Endometrium (tissue), 2 donors: ENCODE measurements around the gene PDK4.
"Not testable (repeated sequence)": the region's sequence is repeated elsewhere in the genome, so short reads cannot be mapped to it uniquely, and the experiment has no call there.

Experiments used
- FAIRE-seq: peaks from 2 replicates; lab custom pipeline; 2012; peaks lifted over from hg19 to GRCh38; lab: Jason Lieb, UNC
- donor health status: control.
- donor health status: control.

PDK4 gene

DNA sequence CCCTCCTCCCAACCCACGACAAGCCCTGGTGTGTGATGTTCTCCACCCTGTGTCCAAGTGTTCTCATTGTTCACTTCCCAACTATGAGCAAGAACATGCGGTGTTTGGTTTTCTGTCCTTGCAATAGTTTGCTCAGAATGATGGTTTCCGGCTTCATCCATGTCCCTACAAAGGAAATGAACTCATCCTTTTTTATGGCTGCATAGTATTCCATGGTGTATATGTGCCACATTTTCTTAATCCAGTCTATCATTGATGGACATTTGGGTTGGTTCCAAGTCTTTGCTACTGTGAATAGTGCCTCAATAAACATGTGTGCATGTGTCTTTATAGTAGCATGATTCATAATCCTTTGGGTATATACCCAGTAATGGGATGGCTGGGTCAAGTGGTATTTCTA is 8.5 kb upstream of the PDK4 start:
- not testable (repeated sequence) for FAIRE-seq

DNA sequence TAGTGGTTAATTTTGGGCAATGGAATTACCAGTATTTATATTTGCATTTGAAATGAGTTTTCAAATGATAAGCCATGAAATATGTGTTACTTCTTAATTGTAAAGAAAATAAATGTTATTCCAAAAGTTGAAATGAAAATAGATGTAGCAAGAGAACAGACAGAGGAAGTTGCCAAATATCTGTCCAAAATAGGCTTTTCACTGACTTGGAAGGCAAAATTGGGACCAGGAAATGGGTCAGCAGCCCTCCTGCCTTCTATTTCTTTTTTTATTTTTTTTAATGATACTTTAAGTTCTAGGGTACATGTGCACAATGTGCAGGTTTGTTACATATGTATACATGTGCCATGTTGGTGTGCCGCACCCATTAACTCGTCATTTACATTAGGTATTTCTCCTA is 8.1 kb upstream of the PDK4 start:
- FAIRE-seq = not testable (repeated sequence)

GRCh38 chr7:95602421-95602820 is 6.1 kb upstream of the PDK4 start:
- FAIRE-seq = no peak

- FAIRE-seq = no peak
Observed at GRCh38 chr7:95601316-95601715, 5.0 kb upstream of the PDK4 start.

GRCh38 chr7:95599069-95599468 is 2.8 kb upstream of the PDK4 start:
- FAIRE-seq = no peak

DNA sequence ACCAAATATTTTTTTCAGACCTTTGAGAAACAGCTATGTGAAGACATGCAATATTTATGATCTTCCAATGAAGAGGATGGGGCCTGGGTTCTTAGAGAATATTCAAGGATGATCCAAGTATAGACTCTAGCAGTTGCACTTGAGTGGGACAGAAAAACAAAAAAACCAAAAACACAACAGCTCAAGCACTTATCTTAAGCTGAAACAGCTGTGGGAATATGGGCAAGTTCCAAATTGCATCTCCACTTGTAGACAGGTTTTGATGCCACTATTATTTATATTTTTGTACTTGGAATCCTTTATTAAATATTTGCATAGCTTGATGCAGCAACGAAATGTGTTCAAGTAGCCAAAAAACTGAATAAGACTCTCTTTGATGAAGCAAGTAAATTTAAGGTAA is 2.2 kb upstream of the PDK4 start:
- no peak for FAIRE-seq

- FAIRE-seq = no peak
Observed at GRCh38 chr7:95595746-95596197, 544 bp downstream of the PDK4 start.

DNA sequence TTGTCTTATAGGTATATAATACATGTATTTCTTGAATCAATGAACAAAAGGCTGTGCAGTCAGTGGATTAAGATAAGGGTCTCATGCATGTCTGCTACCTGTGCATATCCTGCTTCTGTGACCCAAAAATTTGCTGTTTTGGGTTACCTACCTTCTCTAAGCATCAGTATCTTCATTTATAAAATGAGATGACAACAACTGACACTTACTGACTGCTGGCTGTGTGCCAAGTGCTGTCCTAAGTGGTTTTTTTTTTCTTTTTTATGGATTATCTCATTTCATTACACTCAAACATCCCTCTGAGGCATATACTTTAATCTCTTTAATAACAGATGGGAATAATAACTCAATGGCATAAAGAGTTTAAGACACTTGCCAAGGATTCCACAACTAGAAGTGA is 2.1 kb downstream of the PDK4 start:
- no peak for FAIRE-seq

DNA sequence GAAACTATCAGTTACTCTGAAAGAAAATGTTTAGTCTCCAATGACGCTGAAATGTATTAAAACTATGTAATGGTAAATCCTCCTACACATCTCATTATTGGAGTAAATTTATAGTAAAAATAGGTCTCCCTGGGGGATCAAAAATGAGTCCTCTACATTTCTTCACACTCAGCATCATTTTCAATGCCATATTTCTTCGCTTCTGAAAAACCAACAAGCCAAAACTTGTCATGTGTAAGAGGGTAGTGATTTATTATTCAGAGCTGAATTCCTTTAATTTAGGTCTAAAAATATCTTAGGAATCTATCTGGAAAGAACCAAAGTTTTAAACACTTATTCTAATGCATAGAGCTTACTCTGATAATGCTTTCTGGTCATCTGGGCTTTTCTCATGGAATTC is 3.0 kb downstream of the PDK4 start:
- FAIRE-seq = no peak

DNA sequence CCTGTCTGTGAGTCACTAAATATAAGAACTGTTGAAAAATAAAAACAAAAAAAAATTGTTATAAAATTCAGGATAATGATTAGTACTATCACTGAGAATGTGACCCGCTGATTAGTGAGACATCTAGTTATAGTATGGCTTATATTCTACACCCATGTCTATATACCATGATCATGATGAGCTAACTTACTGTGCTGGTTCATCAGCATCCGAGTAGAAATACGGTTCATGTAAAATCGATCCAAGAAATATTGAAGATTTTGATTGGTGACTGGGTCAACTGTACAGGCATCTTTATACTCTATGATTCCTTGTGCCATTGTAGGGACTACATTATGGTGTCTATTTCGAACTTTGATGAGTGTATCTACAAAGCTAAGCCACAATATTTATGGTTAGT is 3.7 kb downstream of the PDK4 start:
- no peak for FAIRE-seq

- FAIRE-seq = no peak
Observed at GRCh38 chr7:95590387-95591248, 5.7 kb downstream of the PDK4 start.

GRCh38 chr7:95589766-95590165 is 6.5 kb downstream of the PDK4 start:
- no peak for FAIRE-seq

DNA sequence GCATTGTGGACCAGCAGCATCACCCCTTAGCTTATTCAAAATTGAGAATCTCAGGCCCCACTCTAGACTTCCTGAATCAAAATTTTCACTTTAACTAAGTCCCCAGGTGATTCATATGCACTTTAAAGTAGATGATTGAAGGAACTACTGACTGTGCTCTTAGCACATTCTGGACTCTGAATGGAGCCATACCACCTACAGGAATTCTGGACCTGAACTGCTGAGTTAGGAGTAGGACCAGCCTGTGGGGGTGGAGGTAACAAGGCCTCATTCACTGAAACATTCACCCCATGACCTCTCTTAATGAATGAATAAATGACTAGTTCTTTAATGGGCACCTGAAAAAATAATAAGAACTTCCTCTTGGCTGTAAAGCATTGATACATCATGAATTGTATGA is 7.3 kb downstream of the PDK4 start:
- FAIRE-seq = no peak

GRCh38 chr7:95586951-95587301 is 9.4 kb downstream of the PDK4 start:
- FAIRE-seq = no peak

GRCh38 chr7:95585426-95585789 is 10.9 kb downstream of the PDK4 start:
- FAIRE-seq = no peak

DNA sequence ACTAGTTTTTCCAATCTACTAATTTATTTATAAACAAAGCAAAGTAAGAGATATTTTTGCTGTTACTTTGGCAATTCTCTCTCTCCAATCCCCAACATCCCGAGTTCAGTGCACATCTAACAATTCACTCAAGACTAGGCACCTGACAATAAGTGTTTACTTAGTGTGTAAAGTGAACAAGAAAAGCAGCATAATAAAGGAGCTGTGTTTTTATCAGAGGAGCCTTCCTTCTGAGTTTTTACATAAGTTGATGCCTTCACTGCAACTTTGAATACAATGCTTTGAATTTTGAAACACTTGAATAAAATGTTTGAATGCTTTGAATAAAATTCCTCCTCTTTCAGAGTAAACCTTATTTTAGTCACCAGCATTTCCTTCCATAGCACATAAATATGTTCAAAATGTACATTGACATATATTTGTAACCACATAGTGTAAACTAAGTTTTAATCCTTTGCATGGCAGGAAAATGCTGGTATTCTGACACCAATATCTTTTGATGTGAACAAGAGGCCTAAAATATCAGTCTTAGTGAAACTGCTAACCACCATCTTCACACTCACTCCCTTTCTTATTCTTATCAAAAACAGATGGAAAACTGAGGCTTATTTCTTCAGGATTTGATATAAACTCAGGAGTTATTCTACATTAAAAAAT is 11.4 kb downstream of the PDK4 start:
- FAIRE-seq = no peak

GRCh38 chr7:95583834-95584621 is 12.3 kb downstream of the PDK4 start:
- FAIRE-seq = no peak

DNA sequence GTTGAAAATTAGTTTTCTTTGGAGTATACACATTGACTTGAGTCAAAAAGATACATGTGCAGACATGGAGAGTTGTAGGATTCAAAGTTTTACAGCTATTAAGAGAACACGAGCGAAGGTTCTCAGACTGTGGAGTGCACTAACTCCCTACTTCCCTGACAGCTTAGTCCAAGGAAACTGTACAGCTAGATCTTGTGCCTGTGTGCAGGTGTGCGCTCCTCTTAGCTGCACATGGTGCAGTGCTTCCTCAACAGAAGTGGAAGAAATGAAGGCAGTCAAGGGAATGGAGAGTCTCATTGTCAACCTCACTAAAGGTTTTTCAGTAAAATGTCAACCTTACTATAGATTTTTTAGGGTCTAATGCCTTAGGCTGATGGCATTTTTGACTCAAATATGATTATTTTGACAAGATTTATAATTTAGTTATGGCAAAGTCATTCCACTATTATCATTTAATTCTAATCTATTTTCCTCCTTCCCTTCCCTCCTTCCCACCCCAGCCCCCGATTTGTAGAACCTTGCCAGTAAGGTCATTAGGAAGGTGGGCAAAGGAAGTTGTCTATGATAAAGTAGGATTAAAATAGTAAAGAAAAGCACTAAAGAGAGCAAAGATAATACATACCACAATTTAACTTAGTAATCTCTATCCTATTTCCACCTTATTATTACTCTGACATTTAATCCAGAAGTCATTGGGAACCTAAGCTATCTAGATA is 13.6 kb downstream of the PDK4 start:
- FAIRE-seq = no peak

GRCh38 chr7:95581467-95581866 is 14.8 kb downstream of the PDK4 start:
- no peak for FAIRE-seq

GRCh38 chr7:95579318-95579717 is 17.0 kb downstream of the PDK4 start:
- no peak for FAIRE-seq

DNA sequence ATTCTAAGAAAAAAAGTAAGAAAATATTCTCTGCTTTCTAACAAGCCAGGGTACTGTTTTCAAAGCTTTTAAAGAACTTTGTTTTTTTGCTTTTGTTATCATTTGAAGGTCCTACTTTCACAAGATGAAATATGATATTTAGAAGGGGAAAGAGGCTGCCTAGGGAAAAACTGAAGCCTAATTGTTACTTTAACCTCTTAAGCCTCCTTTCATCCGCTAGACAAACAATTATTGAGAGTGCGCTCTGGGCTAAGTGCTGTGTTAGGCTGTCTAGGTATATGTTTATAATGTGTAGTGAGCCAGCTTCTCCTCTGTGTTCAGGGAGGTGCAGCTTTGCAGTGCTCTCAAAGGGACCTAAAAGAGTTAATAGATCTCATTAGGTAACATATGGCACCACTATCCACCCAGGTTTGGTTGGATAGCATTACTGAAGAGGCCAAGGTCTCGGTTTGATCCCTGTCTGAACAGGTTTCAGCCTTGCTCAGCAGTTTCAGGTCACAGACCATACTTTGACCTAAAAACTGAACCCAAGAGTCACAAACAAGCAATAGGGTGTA is 17.9 kb downstream of the PDK4 start:
- no peak for FAIRE-seq

DNA sequence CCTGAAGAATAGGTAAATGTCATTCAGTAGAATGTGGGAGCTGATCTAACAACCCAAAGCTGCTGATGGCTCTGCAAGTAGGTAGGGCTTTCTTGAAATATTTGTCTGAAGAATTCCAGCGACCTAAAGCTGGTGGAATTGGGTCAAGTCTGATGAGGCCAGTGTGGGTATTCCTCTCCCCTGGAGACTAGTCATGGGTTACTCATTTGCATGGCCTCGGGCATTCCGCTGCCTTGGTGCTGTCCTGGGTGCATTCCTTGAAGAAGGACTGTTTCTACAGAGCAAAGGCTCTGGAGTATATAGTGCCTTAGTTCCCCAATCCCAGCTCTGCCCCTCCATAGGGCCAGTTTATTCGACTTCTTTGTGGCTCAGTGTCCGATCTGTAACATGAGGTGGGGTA is 19.2 kb downstream of the PDK4 start:
- no peak for FAIRE-seq
